GM12874 (cell line): ENCODE data around the gene VASH1.

ENCODE experiments used
- CTCF ChIP-seq: IDR thresholded peaks from 2 replicates; pipeline ENCODE4 v1.5.1; 2011; ENCODE audit warnings: low read depth, mild to moderate bottlenecking, control low read depth, low read length, moderate library complexity; ENCODE audit not compliant: insufficient read depth

VASH1 gene

GRCh38 chr14:76770521-76771436 is 9.5 kb downstream of the VASH1 start:
- TF ChIP-seq CTCF, result no peak

DNA sequence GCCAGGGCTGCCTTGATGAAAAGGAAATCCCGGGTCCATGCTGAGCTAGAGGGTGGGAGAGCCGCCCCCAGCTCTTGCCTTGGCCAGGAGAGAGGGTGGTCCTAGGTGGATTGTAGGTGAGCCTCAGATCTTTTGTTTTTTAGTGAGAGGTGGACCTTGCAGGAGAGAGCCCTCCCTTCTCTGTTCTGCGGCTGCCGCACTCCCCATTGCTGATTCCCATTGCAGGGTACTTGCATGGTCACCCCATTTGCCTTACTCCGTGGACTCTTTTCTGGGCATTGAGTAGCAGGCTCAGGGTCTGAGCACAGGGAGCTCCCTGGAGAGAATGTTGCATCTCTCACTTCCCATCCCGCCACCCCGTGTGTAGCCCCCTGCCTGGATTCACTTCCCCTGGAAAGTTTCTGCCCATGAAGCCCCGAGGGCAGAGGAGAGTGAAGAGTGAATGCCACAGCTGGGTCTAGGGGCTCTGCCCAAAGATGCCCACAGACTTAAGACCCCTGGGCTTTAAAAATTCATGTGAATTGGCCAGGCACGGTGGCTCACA is 10.2 kb downstream of the VASH1 start:
- no peak for TF ChIP-seq CTCF

DNA sequence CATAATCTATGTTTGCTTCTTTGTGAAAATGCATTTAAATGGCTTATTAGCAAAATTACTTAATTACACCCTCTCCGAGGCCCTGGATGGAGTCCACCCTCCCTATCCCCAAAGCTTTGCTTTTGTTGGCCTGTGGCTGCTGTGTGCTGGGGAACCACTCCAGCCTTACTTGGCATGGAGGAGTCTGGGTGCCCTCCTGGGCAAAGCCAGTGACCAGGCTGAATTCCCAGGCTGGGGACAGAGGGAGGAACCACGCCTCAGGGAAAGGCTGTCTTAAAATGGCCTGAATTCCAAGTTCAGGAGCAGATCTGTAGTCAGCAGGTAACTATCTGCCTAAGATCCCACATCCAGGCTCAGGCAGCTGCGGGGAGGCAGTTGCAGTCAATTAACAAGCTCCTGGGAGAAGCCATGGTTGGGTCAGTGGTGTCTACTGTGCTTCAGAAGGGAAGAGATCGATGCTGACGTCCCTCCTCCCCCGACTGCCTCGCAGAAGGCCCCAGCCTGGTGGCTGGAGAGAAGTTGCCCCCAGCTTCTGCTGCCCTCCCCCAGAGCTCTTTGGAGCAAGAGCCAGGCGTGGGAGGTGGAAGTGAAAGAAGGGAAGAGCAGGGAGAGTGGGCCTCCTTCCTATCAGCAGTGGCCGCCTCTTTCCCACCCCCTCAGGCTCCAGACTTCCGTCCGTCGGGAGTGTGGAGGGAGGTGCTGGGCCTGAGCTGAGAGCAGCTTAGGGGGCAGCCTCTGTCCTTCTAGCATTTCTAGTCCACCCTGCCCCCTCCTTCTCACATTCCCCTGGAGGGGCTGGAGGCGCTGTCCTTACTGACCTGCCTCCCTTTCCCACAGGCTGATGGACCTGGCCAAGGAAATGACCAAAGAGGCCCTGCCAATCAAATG is 11.3 kb downstream of the VASH1 start:
- TF ChIP-seq CTCF, result no peak

DNA sequence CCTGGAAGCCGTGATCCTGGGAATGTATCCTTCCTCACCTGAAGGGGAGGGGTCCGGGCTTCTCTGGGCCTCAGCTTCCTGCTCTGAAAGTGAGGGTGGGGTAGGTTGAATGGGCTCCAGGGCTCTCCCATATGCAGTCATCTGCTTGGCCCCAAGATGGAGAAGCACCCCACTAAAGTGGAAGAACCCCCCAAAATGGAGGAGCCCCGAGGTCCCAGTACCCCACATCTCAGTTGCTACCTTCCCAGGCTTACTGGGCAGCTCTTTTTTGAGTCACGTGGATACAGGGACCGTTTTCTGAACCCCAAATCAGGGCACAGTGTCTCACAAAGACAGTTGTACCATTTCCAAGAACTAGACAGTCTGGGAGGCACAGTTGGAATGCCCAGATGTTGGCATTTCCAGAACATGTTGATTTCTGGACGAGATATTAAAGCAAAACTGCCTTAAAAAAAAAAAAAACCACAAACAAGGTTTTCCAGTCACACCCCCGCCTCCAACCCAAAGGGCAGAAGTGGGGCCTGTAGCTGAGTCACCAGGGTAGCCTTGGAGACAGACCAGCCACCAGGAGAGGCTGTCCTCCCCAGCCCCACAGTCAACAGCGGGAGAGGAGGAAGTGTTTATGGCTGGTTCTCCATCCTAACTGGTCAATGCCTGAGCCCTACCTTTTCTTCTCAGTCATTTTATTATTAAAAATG is 12.1 kb downstream of the VASH1 start:
- no peak for TF ChIP-seq CTCF

DNA sequence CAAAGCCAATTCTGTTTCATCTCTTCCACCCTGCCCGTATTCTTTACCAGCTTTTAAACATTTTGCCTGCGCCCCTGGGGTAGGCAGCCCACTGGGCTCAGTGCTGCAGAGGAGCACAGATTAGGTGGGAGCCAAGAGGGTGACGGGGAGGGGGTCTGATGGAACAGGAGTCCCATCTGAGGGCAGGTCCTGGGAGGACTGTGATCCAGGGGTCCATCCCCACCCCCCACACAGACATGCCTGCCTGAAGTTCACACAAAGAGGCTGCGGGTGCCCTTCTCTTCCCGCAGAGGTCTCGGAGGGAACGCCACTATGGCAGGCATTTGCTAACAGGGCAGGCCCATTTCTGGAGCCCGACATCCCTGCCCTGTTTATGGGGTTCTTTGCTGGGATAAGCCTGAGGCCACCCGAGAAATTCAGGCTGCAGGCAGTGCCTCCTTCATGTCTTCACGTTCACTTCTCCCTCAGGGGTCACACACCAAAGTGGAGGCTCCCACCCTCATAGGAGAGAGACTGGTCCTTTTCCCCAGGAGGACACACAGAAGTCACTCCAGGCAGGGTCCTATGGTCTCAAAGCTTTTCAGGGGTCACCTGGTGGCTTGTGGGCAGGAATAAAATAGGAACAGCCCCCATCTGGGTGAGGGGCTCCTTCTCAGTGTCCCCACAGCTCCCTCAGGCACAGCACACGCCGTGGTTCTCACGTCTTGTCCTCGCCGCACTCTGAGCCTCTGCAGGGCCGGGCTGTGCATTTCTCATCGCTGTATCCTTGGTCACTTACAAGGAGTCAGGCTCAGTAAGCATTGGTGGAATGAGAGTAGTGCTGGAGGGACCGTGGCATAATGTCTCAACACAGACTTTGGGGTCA is 12.9 kb downstream of the VASH1 start:
- TF ChIP-seq CTCF, result no peak

- no peak for TF ChIP-seq CTCF
These were observed 13.8 kb downstream of the VASH1 start for GRCh38 chr14:76774821-76775694.
